Fibroblast of lung (primary cell): Measurements from ENCODE around the gene MGAT1.

ENCODE experiments used
- CTCF ChIP-seq, 2 donors: IDR thresholded peaks in 1 of 2; conservative IDR thresholded peaks in 1 of 2; 1 replicate in 1 of 2; 2 replicates in 1 of 2; pipeline ENCODE4 v1.5.1; 2011 to 2012; ENCODE audit warnings: low read length in 2 of 2, control low read depth in 1 of 2, inconsistent platforms in 1 of 2, low read depth in 1 of 2, mild to moderate bottlenecking in 1 of 2
- EZH2 ChIP-seq: IDR thresholded peaks from 2 replicates; pipeline ENCODE4 v1.5.1; 2012; ENCODE audit warnings: low read length, control low read depth, mild to moderate bottlenecking; ENCODE audit errors: missing control alignments

- TF ChIP-seq CTCF (conservative IDR thresholded peaks at IDR 0.05 in 1 of 2, IDR thresholded peaks at IDR 0.05 in 1 of 2; ENCODE audit: low read depth in 1 of 2, low read length in 2 of 2) (no peak), EZH2 (no peak)
These were observed 36.6 kb upstream of the MGAT1 start for GRCh38 chr5:180839227-180839626.
